Inflammatory macrophage (primary cell): Measurements from ENCODE around the gene DAD1.
"Not testable (repeated sequence)": the region's sequence is repeated elsewhere in the genome, so short reads cannot be mapped to it uniquely, and the experiment has no call there.

Source experiments
- DNase-seq, 2 donors: peaks; one replicate each; pipeline ENCODE4 v3.0.0-alpha.2; 2020 to 2022

Gene DAD1

GRCh38 chr14:22566845-22567244, 22.2 kb downstream of the DAD1 start:
- no peak for DNase-seq

DNA sequence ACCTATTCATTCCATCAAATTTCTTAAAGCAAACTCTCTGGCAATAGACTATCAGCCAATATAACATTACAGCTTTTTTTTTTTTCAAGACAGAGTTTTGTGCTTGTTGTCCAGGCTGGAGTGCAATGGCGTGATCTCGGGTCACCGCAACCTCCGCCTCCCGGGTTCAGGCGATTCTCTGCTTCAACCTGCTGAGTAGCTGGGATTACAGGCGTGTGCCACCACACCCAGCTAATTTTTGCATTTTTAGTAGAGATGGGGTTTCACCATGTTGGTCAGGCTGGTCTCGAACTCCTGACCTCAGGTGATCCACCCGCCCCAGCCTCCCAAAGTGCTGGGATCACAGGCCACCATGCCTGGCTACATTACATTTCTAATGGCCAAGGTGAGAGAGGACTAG, 22.8 kb downstream of the DAD1 start:
- DNase-seq: not testable (repeated sequence)

- no peak for DNase-seq
Observed at GRCh38 chr14:22565391-22565945, 23.6 kb downstream of the DAD1 start.

DNA sequence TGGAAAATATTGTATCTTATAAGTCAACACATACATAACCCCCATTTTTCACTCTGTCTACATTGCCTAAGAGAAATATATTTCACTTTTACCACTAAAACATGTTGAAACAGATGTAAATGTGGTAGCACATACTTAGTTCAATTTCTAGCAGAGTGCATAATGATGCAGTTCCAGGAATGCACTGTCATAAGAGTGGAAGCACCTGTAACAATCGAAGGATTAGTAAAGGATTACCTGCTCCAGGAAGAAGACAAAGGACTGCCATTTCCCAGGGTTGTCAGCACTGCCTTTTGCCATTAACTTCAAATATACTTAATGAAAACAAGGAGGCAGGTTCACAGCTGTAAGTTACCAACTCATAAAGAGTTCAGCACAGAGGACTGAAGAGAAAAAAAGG, 24.6 kb downstream of the DAD1 start:
- no peak for DNase-seq

- DNase-seq: no peak
Observed at GRCh38 chr14:22563987-22564386, 25.0 kb downstream of the DAD1 start.

DNA sequence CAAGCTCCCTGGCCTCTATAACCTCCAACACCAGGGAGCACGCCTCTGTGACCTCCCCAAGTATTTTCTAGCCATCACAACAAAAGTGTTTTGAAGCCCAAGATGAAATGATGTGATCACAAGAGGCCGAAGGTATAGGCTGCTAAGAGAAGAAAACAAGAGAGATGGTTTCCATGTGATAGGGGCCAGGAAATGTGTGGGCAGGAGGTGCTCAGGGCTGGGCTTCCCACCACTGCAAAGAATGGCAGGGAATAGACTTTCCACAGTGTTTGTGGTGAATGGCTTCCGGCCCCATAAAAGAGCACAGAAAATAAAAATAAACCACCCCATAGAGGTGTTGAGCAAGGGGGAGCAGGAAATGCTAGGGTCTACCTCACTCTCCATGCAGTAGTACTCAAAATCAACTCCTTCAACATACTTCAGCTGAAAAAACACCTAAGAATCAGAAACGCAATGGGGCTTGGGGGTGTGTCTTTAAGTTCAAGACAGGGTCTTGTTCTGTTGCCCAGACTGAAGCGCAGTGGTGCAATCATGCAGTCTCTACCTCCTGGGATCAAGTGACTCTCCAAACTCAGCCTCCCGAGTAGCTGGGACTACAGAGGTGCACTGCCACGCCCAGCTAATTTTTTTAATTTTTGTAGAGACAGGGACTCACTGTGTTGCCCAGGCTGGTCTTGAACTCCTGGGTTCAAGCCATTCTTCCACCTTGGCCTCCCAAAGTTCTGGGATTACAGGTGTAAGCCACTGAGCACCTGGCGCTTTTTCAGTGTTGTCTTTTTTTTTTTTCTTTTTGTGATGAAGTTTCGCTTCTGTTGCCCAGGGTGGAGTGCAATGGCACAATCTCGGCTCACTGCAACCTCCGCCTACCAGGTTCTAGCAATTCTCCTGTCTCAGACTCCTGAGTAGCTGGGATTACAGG, 27.1 kb downstream of the DAD1 start:
- peak in 1 of 2 donors; percentile 18 for DNase-seq

- no peak for DNase-seq
Observed at GRCh38 chr14:22561366-22561660, 27.7 kb downstream of the DAD1 start.

GRCh38 chr14:22560662-22561365, 28.2 kb downstream of the DAD1 start:
- DNase-seq: peak in 1 of 2 donors; percentile 44

GRCh38 chr14:22559041-22559440, 30.0 kb downstream of the DAD1 start:
- no peak for DNase-seq

GRCh38 chr14:22558221-22558913, 30.7 kb downstream of the DAD1 start:
- DNase-seq: no peak

GRCh38 chr14:22557846-22558220, 31.2 kb downstream of the DAD1 start:
- no peak for DNase-seq

GRCh38 chr14:22556990-22557623, 31.9 kb downstream of the DAD1 start:
- peak; percentile 75 for DNase-seq

GRCh38 chr14:22556021-22556989, 32.7 kb downstream of the DAD1 start:
- DNase-seq: peak in 1 of 2 donors; percentile 28

GRCh38 chr14:22555384-22556011, 33.5 kb downstream of the DAD1 start:
- no peak for DNase-seq

DNA sequence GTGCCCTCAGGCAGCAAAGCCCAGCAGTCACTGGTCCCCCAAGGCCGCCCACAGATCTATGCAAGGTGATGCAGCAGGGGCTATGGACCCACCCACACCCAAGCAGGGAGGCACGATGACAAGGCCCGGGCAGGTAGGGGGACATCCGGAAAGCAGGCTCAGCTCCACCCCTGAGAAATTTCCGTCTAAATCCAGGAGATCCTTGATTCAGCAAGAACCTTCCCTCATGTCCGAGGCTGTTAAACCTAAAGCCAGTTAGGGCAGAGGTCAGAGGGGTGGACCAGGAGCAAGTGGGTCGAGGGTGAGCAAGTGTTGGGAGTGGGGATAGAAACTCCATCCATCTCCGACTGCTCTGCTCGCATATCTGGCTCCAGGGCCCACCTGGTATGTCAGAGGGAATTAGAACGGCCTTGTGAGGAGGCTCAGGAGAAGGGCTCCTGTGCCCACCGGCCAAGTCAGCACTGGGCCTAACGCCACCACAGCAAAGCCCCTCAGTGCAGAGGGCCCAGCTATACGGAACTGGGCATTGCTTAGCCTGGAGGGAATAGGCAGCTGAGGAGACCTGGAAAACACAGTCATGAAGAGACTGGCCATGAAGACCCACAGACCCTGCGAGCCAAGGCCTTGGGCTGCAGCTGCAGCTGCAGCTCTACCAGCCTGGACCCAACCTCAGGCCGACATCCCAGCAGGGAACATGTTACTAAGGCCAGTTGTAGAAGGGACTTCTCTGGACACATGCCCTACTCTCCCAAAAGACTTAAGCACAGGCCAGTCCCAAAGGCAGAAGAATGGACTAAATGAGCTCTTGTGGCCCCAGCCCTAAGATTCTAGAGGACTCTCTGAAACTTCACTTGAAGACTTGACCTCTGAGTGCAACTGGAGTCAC, 34.3 kb downstream of the DAD1 start:
- no peak for DNase-seq

GRCh38 chr14:22553861-22554497, 35.0 kb downstream of the DAD1 start:
- peak in 1 of 2 donors; percentile 36 for DNase-seq

DNA sequence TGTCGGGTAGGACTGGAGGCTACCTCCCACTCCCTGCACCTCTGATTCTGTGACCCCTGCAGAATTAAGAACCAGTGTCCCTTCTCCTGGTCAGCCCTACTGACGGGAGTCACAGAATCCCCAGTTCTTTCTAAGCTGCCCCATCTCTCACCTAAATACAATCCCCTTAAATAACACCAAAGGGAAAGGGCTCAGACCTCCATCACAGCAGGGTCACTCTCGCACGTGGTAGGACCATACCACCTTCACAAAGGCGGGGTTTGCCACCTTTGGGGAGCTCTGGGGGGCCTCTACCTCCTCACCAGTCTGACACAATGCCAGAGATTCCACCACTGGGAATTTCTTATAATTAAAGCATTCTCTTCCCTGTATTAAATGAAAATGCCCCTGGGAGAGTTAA, 35.6 kb downstream of the DAD1 start:
- DNase-seq: no peak

DNA sequence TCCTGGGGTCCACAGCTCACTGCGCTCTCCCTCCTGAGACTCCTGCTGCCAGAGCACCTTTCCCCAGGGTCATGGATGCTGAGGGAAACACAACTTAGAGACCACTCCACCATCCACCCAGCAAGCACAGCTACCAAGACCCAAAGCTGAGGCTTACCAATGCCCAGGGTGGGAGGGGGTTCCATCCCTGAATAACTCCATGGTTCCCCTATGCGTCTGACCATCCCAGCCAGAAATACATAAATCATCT, 36.3 kb downstream of the DAD1 start:
- DNase-seq: no peak

GRCh38 chr14:22552001-22552826, 36.8 kb downstream of the DAD1 start:
- no peak for DNase-seq
